Trophoblast cell (in vitro differentiated cells and primary cell): ENCODE results near the gene CUEDC1.

Experiments used
- DNase-seq, 2 donors: peaks; one replicate each; pipeline ENCODE4 v3.0.0-alpha.2; 2016
- H2AFZ ChIP-seq: 2 replicates; pipeline ENCODE4 v1.6.1; 2013; ENCODE audit warnings: low read length, moderate library complexity, mild to moderate bottlenecking; ENCODE audit not compliant: insufficient read depth, poor library complexity
- H2AK5ac ChIP-seq: 2 replicates; pipeline ENCODE4 v1.6.1; 2013; ENCODE audit warnings: mild to moderate bottlenecking, low read length
- H2BK120ac ChIP-seq: 2 replicates; pipeline ENCODE4 v1.6.1; 2013; ENCODE audit warnings: low read length, mild to moderate bottlenecking, moderate library complexity; ENCODE audit not compliant: insufficient read depth, poor library complexity
- H2BK12ac ChIP-seq: 2 replicates; pipeline ENCODE4 v1.6.1; 2013; ENCODE audit warnings: mild to moderate bottlenecking, low read length, moderate library complexity
- H2BK5ac ChIP-seq: 2 replicates; pipeline ENCODE4 v1.6.1; 2013; ENCODE audit warnings: low read length, low read depth, moderate library complexity, mild to moderate bottlenecking; ENCODE audit not compliant: poor library complexity
- H3K14ac ChIP-seq: 2 replicates; pipeline ENCODE4 v1.6.1; 2013; ENCODE audit warnings: mild to moderate bottlenecking, low read length
- H3K18ac ChIP-seq: 2 replicates; pipeline ENCODE4 v1.6.1; 2013; ENCODE audit warnings: mild to moderate bottlenecking, low read length
- H3K23ac ChIP-seq: 2 replicates; pipeline ENCODE4 v1.6.1; 2013; ENCODE audit warnings: low read length
- H3K27ac ChIP-seq: 2 replicates; pipeline ENCODE4 v1.5.1; 2013; ENCODE audit warnings: low read depth, mild to moderate bottlenecking, inconsistent platforms, low read length, moderate library complexity
- H3K27me3 ChIP-seq: 2 replicates; pipeline ENCODE4 v1.6.1; 2013; ENCODE audit warnings: inconsistent platforms, mild to moderate bottlenecking, low read length, moderate library complexity; ENCODE audit not compliant: insufficient read depth
- H3K36me3 ChIP-seq, 2 experiments: 1 replicate in 1 of 2; 2 replicates in 1 of 2; pipeline ENCODE4 v1.6.1; 2013; ENCODE audit warnings: low read length in 2 of 2, mild to moderate bottlenecking in 2 of 2, moderate library complexity in 1 of 2; ENCODE audit not compliant: insufficient read depth in 2 of 2, control insufficient read depth in 1 of 2
- H3K4ac ChIP-seq: 2 replicates; pipeline ENCODE4 v1.6.1; 2013; ENCODE audit warnings: low read depth, mild to moderate bottlenecking, low read length, moderate library complexity
- H3K4me1 ChIP-seq, 2 experiments: 1 replicate in 1 of 2; 2 replicates in 1 of 2; pipeline ENCODE4 v1.6.1; 2013; ENCODE audit warnings: low read length in 2 of 2, mild to moderate bottlenecking in 2 of 2, moderate library complexity in 1 of 2; ENCODE audit not compliant: insufficient read depth in 2 of 2, control insufficient read depth in 1 of 2
- H3K4me2 ChIP-seq: 2 replicates; pipeline ENCODE4 v1.6.1; 2013; ENCODE audit warnings: inconsistent platforms, mild to moderate bottlenecking, low read length, moderate library complexity
- H3K4me3 ChIP-seq: 2 replicates; pipeline ENCODE4 v1.5.1; 2013; ENCODE audit warnings: mild to moderate bottlenecking, low read depth, low read length, inconsistent platforms
- H3K79me1 ChIP-seq: one replicate; pipeline ENCODE4 v1.6.1; 2013; ENCODE audit warnings: low read length
- H3K79me2 ChIP-seq: 2 replicates; pipeline ENCODE4 v1.6.1; 2013; ENCODE audit warnings: low read length, mild to moderate bottlenecking; ENCODE audit not compliant: control insufficient read depth, insufficient read depth, poor library complexity
- H3K9ac ChIP-seq: 2 replicates; pipeline ENCODE4 v1.6.1; 2013; ENCODE audit warnings: mild to moderate bottlenecking, low read length
- H3K9me3 ChIP-seq: 2 replicates; pipeline ENCODE4 v1.6.1; 2013; ENCODE audit warnings: low read depth, mild to moderate bottlenecking, control low read depth, inconsistent platforms, low read length; ENCODE audit not compliant: insufficient read depth
- H4K12ac ChIP-seq: 2 replicates; pipeline ENCODE4 v1.6.1; 2013; ENCODE audit warnings: low read depth, mild to moderate bottlenecking, low read length, moderate library complexity
- H4K8ac ChIP-seq: 2 replicates; pipeline ENCODE4 v1.6.1; 2013; ENCODE audit warnings: low read depth, mild to moderate bottlenecking, low read length, moderate library complexity
- H4K91ac ChIP-seq: one replicate; pipeline ENCODE4 v1.6.1; 2013; ENCODE audit warnings: low read depth, mild to moderate bottlenecking, low read length, moderate library complexity
- WGBS: extraction: QIAGEN DNeasy Blood & Tissue Kit; methylation state at CpG from one replicate; pipeline ENCODE4 v1.1.7; 2013; ENCODE audit warnings: missing lambda C conversion rate; ENCODE audit not compliant: insufficient read length, insufficient coverage; ENCODE audit errors: extremely low coverage; 5-methylcytosine and 5-hydroxymethylcytosine counted together

CUEDC1 gene

GRCh38 chr17:57902800-57903759 is 52.1 kb downstream of the CUEDC1 start:
- H2BK5ac ChIP-seq = peak overlapping the region; percentile 2
- DNase-seq = peak; percentile 25 to 48

GRCh38 chr17:57902117-57902799 is 53.0 kb downstream of the CUEDC1 start:
- H3K79me2 ChIP-seq = peaks cover 2% of the 10 kb centered on the region
- WGBS = no CpG with 5 or more reads among the region's 13 CpGs
- no peak overlapping the region for H3K18ac ChIP-seq
- no peak overlapping the region for H2BK120ac ChIP-seq
- no peak overlapping the region for H3K14ac ChIP-seq
- H2BK12ac ChIP-seq = no peak overlapping the region
- no peaks in the 10 kb centered on the region for H3K27me3 ChIP-seq
- no peak overlapping the region for H3K27ac ChIP-seq
- no peak for DNase-seq
- H3K4me1 ChIP-seq = peaks cover 44 to 46% of the 10 kb centered on the region in 2 experiments
- no peak overlapping the region for H3K4me2 ChIP-seq
- peaks cover 2% of the 10 kb centered on the region for H3K9me3 ChIP-seq
- no peak overlapping the region for H3K9ac ChIP-seq
- no peak overlapping the region for H2AK5ac ChIP-seq
- H3K79me1 ChIP-seq = peaks cover 21% of the 10 kb centered on the region
- H3K23ac ChIP-seq = no peak overlapping the region
- H2AFZ ChIP-seq = no peak overlapping the region
- H2BK5ac ChIP-seq = no peak overlapping the region
- H4K91ac ChIP-seq = no peak overlapping the region
- no peak overlapping the region for H4K12ac ChIP-seq
- no peak overlapping the region for H4K8ac ChIP-seq
- H3K36me3 ChIP-seq = no peaks in the 10 kb centered on the region
- no peak overlapping the region for H3K4me3 ChIP-seq
- no peak overlapping the region for H3K4ac ChIP-seq

More at GRCh38 chr17:57902800-57903759, 52.1 kb downstream of the CUEDC1 start:
- H3K18ac ChIP-seq = peak overlapping the region; percentile 93
- peaks cover 2% of the 10 kb centered on the region for H3K9me3 ChIP-seq
- H3K9ac ChIP-seq = no peak overlapping the region
- H2AK5ac ChIP-seq = peak overlapping the region; percentile 89
- H4K8ac ChIP-seq = peak overlapping the region; percentile 73
- H3K4me2 ChIP-seq = no peak overlapping the region
- H3K14ac ChIP-seq = peak overlapping the region; percentile 82
- H3K79me2 ChIP-seq = peaks cover 2% of the 10 kb centered on the region
- H3K4me3 ChIP-seq = peak overlapping the region; percentile 0
- peaks cover 42 to 44% of the 10 kb centered on the region in 2 experiments for H3K4me1 ChIP-seq
- peak overlapping the region; percentile 69 for H2BK120ac ChIP-seq
- H3K36me3 ChIP-seq = no peaks in the 10 kb centered on the region
- H3K79me1 ChIP-seq = peaks cover 19% of the 10 kb centered on the region
- H4K91ac ChIP-seq = peak overlapping the region; percentile 61
- peak overlapping the region; percentile 78 for H2BK12ac ChIP-seq
- no peak overlapping the region for H3K23ac ChIP-seq
- H2AFZ ChIP-seq = peak overlapping the region; percentile 67
- peak overlapping the region; percentile 5 for H3K27ac ChIP-seq
- peak overlapping the region; percentile 46 for H3K4ac ChIP-seq
- no peaks in the 10 kb centered on the region for H3K27me3 ChIP-seq
- peak overlapping the region; percentile 68 for H4K12ac ChIP-seq
- no CpG with 5 or more reads among the region's 5 CpGs for WGBS

GRCh38 chr17:57900991-57901743 is 54.0 kb downstream of the CUEDC1 start:
- H2BK120ac ChIP-seq = no peak overlapping the region
- H3K27me3 ChIP-seq = no peaks in the 10 kb centered on the region
- H3K14ac ChIP-seq = no peak overlapping the region
- no peak overlapping the region for H2AK5ac ChIP-seq
- no peak overlapping the region for H3K9ac ChIP-seq
- H3K27ac ChIP-seq = no peak overlapping the region
- H3K23ac ChIP-seq = no peak overlapping the region
- peaks cover 42 to 46% of the 10 kb centered on the region in 2 experiments for H3K4me1 ChIP-seq
- H2AFZ ChIP-seq = no peak overlapping the region
- no peak for DNase-seq
- H3K18ac ChIP-seq = no peak overlapping the region
- peaks cover 2% of the 10 kb centered on the region for H3K79me2 ChIP-seq
- no peak overlapping the region for H3K4ac ChIP-seq
- WGBS = no CpG with 5 or more reads among the region's 6 CpGs
- H3K36me3 ChIP-seq = no peaks in the 10 kb centered on the region
- H3K9me3 ChIP-seq = peaks cover 2% of the 10 kb centered on the region
- no peak overlapping the region for H3K4me3 ChIP-seq
- no peak overlapping the region for H4K8ac ChIP-seq
- H2BK12ac ChIP-seq = no peak overlapping the region
- H3K79me1 ChIP-seq = peaks cover 21% of the 10 kb centered on the region
- no peak overlapping the region for H4K12ac ChIP-seq
- no peak overlapping the region for H3K4me2 ChIP-seq
- H2BK5ac ChIP-seq = no peak overlapping the region
- no peak overlapping the region for H4K91ac ChIP-seq

GRCh38 chr17:57899822-57900221 is 55.4 kb downstream of the CUEDC1 start:
- no peak for DNase-seq

More at GRCh38 chr17:57899822-57900221, 55.4 kb downstream of the CUEDC1 start:
- peaks cover 2% of the 10 kb centered on the region for H3K79me2 ChIP-seq
- H3K4ac ChIP-seq = no peak overlapping the region
- H3K4me1 ChIP-seq = peaks cover 39 to 40% of the 10 kb centered on the region in 2 experiments
- no peak overlapping the region for H2AFZ ChIP-seq
- no peak overlapping the region for H4K12ac ChIP-seq
- WGBS = no CpG with 5 or more reads among the region's 4 CpGs
- peak overlapping the region; percentile 88 for H3K27ac ChIP-seq
- H3K18ac ChIP-seq = peak overlapping the region; percentile 37
- H3K14ac ChIP-seq = no peak overlapping the region
- peaks cover 21% of the 10 kb centered on the region for H3K79me1 ChIP-seq
- no peak overlapping the region for H2BK120ac ChIP-seq
- H3K27me3 ChIP-seq = no peaks in the 10 kb centered on the region
- H3K4me2 ChIP-seq = no peak overlapping the region
- H3K9ac ChIP-seq = no peak overlapping the region
- H4K91ac ChIP-seq = peak overlapping the region; percentile 10
- peak overlapping the region; percentile 43 for H2BK12ac ChIP-seq
- no peak overlapping the region for H2BK5ac ChIP-seq
- no peak overlapping the region for H3K23ac ChIP-seq
- no peak overlapping the region for H2AK5ac ChIP-seq
- H3K4me3 ChIP-seq = no peak overlapping the region
- H3K9me3 ChIP-seq = no peaks in the 10 kb centered on the region
- H3K36me3 ChIP-seq = no peaks in the 10 kb centered on the region
- peak overlapping the region; percentile 17 for H4K8ac ChIP-seq
